Muscle of arm (tissue), 12 donors: Measurements from ENCODE around the gene SURF2. TPM values are rescaled to one million over a fixed set of nuclear protein-coding genes. Genes with fewer than 3 reads are reported as not detected.
"Not testable (repeated sequence)": the region's sequence is repeated elsewhere in the genome, so short reads cannot be mapped to it uniquely, and the experiment has no call there.

ENCODE experiments used
- DNase-seq: peaks from one replicate; pipeline ENCODE4 v3.0.0-alpha.2; 2013
- polyA plus RNA-seq, 12 donors: library from polyadenylated mRNA; unstranded; fragments of 120-200 nt; gene quantifications; one replicate each; pipeline ENCODE4 v1.2.1, GENCODE V29; 2013; ENCODE audit not compliant: insufficient read length in 12 of 12

The SURF2 gene
- polyA plus RNA-seq, 12 donors = 7.6 to 18.1 (median 11.1) TPM; not detected in 2

DNA sequence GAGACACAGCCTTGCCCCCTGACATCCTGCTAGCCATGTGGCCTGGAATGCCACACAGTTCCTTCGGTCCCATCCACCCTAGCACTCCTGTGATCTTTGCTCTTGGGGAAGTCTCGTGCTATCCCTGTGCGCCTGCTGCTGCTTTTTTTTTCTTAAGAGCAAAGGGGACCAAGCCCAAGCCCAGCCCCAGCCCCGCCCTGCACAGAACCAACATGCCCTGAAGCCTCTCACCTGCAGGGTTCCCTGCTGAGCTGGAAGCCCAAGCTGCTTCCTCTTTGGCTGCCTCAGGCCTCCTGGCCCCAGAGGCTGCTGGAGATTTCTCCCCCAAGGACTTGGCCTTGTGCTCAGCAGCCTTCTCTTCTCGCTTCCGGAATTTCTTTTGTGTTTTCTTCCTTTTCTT, 22.2 kb upstream of the SURF2 start:
- no peak for DNase-seq

DNA sequence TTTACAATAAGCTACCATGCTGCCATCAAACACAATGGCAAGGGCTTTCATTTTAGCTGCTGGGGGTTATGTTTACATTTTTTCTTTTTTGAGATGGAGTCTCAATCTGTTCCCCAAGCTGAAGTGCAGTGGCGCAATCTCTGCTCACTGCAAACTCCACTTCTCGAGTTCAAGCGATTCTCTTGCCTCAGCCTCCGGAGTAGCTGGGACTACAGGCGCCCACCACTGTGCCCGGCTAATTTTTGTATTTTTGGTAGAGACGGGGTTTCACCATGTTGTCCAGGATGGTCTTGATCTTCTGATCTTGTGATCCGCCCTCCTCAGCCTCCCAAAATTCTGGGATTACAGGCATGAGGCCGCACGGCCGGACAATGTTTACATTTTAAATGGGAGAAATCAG, 21.5 kb upstream of the SURF2 start:
- DNase-seq = not testable (repeated sequence)

DNA sequence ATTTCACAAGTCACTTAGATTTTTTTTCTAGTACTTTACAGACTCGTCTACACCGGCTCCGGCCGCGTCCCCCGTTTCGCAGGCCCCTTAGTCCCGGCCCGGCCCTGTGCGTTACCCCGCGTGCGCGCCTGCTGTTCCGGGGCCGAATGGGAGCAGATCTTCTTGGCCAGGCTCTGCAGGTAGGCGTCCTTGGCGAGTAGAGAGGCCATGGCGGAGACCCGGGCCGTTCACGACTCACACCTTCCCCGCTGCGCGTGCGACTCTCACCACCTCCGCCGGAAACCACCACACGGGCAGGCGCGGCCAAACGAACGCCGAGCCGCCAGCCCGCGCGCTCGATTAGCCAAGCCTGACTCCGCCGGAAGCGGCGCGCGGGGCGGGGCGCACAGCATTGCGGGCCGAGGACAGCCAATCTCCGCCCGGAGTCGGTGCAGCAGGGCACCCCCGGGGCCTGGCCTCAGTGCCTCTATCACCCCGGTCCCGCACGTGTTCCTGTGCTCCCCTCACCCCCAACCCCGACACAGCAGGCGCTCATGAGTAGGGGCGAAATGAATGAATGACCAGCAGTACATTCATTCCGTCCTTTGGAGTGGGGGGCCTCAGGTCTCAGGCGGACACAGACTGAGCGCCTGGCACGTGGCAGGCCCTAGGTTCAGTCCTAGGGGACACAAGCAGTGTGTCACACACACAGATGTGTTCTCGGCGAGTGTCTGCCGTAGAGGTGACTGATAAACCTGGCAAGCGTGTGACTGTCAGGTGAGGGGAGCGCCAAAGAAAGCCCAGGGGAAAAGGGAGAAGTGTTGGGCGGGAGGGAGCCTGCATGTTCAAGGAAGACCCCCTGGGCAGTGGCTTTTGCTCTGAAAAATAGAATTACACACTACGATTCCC, 20.2 kb upstream of the SURF2 start, which contains the start of gene SURF6:
Gene SURF6 (minus strand): TSS at position 265 of the 888 bp plus-strand sequence. CDS start 56 bp downstream, at position 209.
- DNase-seq = peak; percentile 88

DNA sequence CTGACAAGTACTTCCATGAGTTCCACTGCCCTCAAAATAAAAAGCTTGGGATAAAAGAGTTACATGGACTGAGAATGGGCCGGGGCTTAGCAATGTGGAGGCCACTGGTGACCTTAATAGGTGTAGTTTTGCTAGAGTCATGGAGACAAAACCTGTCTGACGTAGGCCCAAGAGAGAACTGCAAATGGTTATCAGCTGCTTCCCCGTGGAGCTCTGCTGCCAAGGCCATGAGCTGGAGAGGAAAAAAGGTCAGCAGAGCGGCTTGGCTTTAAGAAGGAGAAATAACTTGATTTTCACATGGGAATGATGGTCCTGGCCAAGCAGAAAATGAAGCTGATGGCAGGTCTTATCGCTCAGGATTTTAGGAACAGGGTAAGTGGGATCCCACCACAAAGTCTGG, 16.7 kb upstream of the SURF2 start:
- DNase-seq = no peak

DNA sequence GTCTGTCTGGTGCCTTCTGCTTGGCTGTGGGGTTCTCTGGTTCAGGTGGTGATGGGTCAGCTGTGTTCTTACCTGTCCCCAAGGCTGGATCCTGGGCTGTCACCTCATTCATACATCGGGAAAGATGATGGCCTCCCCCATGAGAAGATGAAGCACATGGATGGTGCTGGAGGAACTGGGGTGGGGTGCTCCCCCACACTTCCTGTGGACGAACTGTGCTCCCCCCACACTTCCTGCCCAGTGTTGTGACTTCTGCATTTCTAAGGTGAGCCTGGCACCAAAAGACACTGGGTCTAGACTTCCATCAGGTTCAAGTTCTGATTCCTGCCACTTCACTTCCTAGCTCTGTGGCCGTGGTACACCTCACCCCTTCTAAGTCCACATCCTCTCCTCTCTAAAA, 16.1 kb upstream of the SURF2 start:
- no peak for DNase-seq

DNA sequence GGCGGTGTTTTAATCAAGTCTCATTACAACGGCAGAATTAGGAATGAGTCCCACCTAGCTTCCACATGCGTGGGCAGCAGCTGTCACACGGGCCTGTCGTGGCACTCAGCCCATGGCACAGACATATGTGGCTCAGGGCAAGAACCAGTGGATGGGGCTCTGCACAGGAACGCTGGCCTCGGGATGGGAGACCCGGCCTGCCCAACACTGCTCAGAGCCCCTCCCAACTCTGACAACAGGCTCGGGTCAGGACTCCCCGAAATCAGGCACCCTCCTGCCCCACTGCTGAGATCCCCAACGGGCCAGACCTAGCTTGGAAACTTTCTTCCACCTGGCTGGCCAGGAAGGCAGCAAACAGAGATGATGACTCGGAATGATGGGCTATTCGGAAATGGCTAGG, 15.4 kb upstream of the SURF2 start:
- DNase-seq = no peak

DNA sequence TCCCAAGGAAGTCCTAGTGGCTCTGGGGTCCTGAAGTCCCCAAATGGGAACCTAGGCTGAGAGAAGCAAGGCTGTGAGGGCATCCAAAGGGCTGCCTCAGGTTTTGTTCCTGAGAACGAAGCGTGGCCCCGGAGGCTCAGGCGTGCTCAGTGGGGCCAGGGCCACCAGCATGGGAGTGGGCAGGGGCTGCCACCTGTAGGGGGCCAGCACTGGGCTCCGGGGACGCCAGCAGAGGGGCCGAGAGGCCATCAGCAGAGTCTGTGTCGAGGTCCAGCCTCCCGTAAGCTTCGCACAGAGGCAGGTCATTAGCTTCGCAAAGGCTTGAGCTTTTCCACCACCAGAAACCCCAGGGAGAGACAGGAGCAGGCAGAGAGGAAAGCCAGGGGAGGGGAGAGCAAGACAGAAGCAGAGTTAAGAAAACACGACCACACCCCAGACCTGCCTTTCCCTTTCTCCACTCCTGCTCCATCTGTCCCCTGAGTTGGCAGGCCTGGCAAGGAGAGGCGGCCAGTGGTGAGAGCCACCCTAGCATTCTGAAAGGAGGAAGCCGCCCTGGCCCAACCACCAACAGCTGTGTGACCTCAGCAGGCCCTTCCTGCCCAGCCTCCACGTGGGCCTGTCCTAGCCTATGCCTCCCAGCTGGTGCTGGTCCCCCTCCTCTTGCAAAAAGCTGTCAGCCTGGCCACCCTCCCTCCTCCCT, 14.8 kb upstream of the SURF2 start:
- DNase-seq = no peak

DNA sequence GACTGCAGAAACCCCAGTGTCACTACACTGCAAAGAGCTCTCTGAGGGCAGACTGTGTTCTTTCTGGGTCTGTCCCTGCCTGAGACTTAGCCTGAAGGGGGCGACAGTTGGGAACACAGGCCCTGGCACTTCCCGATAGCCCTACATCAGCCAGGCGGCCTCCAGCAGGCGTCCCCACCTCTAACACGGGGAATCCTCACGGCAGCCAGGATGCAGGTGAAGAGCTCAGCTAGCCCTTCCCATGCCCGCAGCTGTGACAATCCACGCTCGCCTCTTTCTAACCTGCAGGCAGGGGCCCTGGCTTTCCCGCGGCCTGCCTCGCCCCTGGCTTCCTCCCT, 14.3 kb upstream of the SURF2 start:
- no peak for DNase-seq

DNA sequence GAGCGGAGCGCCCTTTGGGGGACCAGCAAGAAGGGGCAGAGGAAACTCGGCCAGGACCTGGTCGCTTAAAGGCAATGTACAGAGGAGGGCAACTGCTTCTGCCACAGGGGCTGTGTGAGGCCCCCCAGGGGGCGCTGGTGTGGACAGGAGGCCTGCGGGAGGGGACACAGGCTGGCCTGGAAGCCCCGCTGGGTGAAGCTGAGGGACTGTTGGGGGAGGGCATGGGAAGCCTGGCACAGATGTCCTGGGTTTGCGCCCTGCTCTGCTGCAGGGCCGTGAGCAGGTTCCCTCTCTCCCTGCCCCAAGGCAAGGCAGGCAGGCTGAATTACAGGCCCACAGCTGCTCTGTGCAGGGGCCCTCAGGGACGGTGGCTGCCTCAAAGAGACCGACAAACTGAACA, 13.8 kb upstream of the SURF2 start:
- no peak for DNase-seq

DNA sequence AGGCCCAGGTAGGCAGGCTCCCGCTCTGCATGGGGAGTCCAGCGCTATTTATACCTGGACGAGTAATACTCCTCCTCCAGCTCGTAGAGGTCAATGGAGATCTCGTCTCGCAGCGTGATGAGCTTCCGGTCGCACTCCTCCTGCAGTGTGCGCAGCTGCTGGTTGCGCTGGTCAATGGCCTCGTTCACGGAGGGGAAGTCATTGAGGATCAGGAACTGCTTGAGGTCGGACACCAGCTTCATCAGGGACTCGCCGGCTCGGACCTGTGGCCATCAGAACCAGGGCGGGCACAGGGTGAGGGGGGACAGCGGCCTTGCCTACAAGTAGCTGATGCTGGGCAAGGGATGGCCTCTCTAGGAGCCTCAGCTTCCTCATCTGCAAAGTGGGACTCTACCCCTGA, 12.3 kb upstream of the SURF2 start:
- no peak for DNase-seq

DNA sequence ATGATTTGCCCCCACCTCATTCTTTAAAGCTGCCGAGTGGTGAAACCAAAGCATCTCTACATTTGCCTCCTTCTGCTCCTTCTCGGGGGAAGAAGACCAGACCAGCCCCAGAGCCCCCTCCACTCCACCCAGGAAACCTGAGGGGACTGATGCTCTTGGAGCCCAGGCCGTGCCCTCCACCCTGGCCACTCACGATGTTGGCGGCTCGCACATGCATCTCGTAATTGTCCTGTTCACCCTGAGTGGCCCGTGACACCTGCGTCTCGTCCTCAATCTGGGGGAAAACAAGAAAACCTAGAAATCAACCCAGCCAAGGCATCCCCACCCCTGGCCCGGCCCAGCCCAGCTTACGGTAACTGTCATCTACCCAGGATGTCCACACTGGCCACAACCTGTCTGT, 11.4 kb upstream of the SURF2 start:
- DNase-seq = no peak

DNA sequence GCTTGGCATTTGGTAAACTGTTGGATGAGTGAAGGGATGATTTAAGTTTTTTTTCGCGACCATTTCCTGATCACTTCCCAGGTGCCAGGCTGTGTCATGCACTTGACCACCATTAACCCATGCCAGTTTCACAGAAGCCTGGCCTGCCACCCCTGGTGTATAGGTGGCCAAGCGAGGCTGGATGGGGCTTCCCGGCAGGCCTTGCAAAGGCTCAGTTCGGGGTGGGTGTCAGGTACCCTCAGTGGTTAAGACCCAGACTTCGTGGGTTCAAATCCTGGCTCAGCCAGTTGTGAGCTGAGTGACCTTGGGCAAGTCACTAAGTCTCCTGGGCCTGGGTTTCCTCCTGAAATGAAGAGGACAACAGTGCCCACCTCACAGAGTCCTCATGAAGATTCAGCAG, 10.8 kb upstream of the SURF2 start:
- no peak for DNase-seq

DNA sequence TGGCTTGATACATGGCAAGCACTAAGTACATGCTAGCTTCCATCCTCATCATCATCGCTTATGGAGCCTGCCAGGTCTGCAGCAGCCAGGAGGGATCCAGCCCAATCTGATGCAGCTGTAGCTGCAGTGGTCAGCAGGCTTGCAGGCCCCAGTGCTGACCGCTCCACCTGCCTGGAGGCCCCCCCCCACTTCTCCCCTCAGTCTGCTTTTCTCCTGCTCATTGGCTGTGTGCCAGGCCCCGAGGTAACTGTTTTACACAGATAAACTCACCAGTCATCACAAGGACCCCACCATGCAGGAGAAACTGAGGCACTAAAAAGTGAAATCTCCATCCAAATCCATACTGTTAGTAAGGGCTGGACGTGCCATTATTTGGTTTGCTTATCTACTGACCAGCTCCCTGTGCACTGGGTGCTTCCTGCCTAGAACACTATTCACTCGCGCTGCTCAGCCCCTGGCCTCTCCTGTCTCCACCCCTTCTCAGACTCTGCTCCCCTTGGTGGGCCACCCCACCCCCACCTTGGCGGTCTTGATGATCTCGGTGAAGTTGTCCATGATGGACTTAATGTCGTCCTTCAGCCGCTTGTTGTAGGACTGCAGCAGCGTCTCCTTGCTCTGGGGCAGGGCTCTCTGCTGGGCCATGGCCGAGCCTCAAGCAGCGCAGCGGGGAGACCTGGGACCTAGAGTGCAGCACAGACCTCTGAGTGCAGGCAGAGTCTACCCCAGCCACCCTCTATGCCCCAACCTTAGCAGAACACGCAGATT, 10.1 kb upstream of the SURF2 start:
- no peak for DNase-seq

DNA sequence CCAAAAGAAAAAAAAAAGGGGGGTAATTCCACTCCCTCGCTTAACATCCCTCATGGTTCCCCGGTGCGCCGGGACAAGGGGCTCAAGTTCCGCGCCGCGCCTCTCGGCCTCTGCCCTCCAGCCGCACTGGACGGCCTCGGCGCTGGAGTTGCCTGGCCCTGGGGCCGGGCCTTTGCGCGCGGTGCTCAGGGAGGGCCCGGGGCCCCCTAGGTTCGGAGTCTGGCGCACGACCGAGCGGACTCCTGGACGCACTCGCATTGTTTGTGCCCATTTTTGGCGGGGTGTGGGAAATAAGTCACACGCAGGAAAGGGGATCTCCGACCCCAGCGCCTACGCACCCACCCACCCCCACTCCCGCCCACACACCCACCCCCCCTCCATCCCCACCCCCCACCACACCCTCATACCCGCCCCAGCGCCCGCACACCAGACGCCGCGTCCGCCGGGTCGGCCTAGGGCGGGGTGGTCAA, 8.8 kb upstream of the SURF2 start:
- DNase-seq = peak; percentile 43

DNA sequence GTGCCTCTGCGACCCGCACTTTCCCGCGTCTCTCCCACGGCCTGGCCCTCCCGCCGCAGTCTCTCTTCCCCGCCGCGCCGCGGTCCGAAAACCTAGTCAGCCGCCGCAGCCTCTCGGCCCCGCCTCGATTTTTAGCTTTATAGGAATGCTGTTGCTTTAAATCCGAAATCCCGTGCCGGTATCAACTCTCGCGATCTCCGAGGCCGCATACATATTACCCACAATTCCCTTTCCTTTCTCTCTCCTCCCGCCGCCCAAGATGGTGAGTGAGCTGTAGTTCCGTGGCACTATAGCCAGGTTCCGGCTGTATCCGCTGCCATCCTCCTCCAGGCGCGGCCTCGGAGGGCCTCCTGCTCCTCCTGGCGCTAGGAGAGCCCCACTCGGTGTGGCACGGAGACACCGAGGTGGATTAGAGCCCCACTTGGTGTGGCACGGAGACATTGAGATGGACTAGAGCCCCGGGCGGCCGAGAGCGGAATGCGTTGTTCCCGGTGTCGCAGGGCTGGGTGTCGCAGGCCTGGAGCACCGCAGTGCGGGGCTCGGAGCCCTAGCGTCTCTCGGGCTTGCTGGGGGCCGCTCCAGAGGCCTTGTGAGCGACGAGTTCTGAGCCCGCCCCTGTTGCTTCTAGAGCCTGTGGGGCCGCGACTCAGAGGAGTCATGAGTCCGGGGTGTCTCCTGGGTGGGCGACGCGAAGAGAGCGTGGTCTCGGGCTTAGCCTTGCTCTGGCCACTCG, 8.2 kb upstream of the SURF2 start, which contains the start of the genes MED22 and RPL7A:
Gene MED22 (minus strand): TSS at position 147 of the 733 bp plus-strand sequence. CDS start 1,469 bp downstream, outside the sequence.
Gene RPL7A (plus strand): TSS at position 234 of the 733 bp plus-strand sequence. CDS start 26 bp downstream, at position 260.
- peak; percentile 97 for DNase-seq

DNA sequence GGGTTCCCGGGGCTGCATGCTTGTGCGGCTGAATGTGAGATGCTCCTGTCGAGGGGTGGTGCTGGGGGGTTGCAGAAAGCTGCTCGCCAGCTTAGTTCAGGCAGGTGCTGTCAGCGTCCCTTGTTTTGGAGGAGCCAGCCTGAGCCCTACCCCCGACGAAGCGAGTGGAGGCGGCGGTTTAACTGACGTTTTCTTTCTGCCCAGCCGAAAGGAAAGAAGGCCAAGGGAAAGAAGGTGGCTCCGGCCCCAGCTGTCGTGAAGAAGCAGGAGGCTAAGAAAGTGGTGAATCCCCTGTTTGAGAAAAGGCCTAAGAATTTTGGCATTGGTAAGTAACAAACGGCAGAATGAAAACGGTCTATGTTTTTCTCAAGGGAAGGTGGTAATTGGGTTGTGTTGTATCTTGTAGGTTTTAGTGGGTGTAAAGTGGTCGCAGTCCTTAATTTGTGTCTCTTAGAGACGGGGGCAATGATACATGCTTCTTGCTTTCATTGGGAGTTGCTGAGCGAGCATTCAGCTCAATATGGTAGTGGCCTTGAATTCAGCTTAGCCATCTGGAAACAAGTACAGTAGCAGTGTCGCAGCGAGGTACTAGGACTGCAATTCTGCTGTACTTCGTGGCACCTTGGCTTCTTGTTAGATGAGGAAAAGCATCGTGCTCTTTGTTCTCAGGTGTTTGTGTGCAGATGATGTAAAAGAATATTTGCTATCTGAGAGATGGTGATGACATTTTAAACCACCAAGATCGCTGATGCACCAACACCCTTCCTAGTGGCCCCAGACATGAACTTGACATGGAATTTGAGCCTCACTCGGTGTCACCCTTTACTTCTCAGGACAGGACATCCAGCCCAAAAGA, 7.4 kb upstream of the SURF2 start:
- DNase-seq = no peak

DNA sequence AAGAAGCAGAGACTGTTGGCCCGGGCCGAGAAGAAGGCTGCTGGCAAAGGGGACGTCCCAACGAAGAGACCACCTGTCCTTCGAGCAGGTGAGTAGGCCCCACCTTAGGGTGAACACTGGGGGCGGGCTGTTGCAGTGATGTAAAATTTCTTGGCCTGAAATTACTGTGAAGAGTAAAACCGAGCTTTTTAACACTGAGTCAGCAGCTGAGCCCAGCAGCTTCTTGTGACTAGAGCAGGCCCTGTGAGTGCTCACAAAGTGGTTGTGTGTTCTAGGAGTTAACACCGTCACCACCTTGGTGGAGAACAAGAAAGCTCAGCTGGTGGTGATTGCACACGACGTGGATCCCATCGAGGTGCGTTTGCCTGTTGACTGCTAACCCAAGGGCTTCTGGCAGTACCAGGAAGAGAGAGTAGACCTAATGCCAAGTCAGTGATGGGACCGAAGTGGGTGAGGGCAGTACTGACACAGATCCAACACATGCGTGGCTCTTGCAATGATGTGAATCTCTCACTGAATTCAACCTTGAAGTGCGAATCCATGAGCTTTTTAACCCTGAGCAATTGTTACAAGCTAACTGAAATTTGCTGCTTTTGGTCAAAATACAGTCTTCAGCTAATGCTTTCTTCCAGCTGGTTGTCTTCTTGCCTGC, 6.3 kb upstream of the SURF2 start:
- DNase-seq = no peak

DNA sequence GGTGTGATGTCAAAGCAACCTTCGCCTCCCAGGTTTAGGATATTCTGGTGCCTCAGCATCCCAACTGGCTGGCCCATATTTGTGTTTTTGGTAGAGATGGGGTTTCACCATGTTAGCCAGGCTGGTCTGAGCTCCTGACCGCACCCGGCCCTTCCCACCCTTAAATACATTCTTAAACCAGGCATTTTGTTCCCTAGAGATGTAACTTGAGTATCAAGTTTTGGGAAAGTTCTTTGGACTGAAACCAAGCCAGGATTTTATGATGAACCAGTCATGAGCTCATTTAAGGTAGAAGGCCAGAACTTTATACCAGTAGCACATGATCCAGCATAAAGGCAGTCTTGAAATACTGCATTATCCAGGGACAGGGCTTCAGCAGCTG, 4.8 kb upstream of the SURF2 start:
- DNase-seq = no peak

DNA sequence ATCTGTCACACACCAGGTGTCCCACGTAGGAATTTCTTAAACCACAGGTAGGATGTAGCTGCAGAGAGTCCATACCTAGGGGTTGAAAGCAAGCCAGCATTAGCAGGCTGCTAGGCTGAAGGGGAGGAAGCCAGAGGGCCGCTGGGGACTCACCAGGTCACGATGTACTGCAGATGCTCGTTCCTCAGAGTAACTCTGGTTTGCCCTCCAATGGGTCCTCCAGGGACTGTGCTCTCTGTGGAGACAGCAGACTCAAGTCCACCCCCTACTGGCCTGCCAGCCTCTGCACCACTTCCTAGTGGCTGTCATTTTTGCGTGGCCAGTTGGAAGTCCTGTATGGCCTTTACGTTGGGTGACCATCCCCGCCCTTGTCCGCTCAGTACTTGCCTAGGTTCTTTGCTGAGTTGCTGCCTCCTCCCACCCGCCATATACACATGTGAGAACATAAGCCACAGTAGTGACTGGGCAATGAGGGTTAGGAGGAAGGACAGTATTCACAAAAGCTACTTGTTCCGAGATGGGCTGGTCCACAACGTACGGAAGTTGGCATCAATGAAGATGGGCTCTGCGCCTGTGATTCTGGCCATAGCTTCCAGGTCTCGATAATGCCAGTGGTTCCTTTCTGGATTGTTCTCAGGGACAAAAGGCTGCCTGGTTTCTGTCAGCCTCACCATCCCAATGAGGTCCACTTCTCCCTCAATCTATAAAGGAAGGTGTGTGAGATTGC, 4.3 kb upstream of the SURF2 start:
- no peak for DNase-seq
